Measurements from ENCODE around the gene DNAJC3.
"Not testable (repeated sequence)": the region's sequence is repeated elsewhere in the genome, so short reads cannot be mapped to it uniquely, and the experiment has no call there.

DNAJC3 gene

DNA sequence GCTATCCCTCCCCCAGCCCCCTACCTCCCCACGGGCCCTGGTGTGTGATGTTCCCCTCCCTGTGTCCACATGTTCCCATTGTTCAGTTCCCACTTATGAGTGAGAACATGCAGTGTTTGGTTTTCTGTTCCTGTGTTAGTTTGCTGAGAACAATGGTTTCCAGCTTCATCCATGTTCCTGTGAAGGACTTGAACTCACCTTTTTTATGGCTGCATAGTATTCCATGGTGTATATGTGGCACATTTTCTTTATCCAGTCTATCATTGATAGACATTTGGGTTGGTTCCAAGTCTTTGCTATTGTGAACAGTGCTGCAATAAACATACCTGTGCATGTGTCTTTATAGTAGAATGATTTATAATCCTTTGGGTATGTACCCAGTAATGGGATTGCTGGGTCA is 105.0 kb downstream of the DNAJC3 start:
- DNase-seq (ENCODE audit: low read depth) = not testable (repeated sequence)

DNA sequence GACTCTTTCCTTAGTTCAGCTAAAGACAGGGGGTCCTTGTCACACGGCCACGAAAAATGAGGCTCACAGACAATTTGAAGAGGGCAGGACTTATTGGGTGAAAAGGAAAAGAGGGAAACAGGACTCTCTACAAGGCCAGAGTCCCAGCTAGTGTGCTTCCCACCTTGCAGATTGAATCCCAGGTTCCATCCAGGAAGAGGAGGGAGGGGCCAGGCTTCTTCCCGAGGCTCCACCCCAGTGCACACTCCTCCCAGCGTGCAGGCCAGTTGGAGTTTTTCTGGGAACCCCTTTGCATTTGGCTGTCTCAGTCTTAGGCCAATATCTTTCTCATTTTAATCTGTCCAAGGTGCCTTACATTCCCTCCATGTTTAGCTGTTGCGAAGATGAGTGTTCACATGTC is 106.8 kb downstream of the DNAJC3 start:
- no peak for DNase-seq (ENCODE audit: low read depth)

DNA sequence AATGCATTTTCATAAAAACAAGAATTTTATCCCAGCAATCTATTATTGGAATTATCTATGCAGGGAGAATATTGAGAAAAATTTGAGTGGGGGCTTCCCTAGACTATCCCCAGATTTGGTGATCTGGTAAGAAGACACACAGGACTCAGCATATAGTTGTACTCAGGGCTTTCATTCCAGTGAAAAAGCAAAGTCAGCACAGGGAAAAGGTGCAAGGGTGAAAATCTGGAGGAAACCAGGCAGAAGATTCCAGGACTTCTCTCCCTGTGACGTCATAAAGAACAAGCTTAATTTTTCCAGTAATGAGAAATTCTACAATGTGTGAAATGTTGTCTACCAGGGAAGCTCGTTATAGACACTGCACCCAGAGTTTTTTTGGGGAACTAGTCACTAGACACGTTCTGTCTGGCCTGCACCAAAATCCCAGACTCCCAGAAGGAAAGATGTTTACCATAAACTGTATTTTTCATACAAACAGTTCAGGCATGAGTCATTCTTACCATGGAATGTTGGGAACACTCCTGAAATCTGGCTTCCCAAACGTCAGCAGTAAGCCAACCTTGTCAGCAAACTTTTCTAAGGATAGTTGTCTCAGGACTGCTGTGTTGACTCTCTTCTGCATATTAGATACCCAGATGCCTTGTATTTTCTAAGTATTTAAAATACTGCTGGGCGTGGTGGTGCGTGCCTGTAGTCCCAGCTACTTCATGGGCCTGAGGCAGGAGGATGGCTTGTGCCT is 107.4 kb downstream of the DNAJC3 start:
- no peak for DNase-seq (ENCODE audit: low read depth)

- DNase-seq (ENCODE audit: low read depth) = no peak
Observed at GRCh38 chr13:95784900-95785290, 108.0 kb downstream of the DNAJC3 start.

DNA sequence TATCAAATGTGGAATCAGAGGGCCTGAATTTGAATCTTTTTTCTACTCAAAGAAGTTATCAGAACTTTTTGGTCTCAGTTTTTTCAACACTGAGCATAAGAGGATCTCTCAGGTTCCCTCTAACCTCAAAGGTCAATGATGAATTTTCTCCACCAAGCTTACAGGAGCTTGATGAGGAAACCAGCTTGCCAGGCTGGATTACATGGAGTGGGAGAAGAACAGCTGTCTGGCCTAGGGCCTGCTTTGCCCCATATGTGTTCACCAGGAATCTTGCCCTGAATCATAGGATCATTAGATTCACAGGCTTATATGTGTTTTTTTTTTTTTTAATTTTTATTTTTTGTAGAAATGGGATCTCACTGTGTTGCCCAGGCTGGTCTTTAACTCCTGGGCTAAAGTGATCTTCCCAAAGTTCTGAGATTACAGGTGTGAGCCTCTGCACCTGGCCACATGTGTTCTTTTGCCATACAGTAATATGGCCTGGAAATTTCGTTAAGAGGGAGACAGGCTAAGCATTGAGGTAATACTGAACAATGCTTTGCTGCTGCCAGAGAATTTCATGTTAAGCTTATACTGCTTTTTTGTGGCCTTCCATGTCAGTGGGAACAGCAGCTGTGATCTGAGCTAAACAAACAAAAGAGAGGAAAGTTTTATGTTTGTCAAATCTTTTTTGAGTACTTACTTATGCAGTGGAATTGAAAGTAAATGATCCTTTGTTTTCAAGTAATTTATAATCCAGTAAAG is 110.6 kb downstream of the DNAJC3 start:
- no peak for DNase-seq (ENCODE audit: low read depth)

DNA sequence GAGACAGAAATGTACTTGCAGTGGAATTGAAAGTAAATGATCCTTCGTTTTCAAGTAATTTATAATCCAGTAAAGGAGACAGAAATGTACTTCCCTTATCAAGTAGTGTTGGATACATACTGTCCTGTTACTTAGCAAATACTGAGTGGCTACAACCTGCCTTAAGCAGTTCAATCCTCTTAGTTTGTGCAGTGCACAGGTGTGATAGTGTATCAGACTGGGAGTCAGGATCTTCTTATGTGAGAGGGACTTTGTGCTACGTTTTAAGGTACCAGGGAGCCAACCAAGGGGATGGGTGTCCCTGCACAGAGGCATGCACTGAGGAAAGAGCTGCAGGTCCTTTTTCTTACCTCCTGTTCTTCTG is 111.1 kb downstream of the DNAJC3 start:
- DNase-seq (ENCODE audit: low read depth) = no peak

- not testable (repeated sequence) for DNase-seq (ENCODE audit: low read depth)
Observed at GRCh38 chr13:95789315-95789714, 112.4 kb downstream of the DNAJC3 start.

GRCh38 chr13:95791084-95791722 is 114.3 kb downstream of the DNAJC3 start:
- no peak for DNase-seq (ENCODE audit: low read depth)

DNA sequence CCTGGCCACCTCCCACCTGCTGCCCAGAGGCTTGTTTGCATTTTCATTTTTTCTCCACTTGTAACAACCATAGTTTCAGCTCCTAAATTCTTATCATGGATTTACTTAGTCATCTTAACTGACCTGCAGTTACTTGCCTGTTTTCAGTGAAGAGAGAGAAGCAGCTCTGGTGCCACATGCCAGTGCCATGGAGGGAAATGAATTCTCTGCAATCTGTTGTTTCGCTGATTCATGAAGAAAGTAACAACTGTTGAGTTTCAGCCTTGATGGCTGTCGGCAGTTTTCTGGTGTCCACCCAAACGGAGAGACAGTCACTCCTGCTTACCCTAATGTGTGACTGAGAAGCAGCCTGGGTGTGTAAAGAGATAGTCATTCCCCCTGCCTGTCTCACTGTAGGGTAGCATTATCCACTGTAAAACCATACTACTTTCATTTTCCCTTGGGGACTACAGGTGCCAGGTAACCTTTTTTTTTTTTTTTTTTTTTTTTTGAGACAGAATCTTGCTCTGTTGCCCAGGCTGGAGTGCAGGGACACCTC is 116.1 kb downstream of the DNAJC3 start:
- DNase-seq (ENCODE audit: low read depth) = no peak

DNA sequence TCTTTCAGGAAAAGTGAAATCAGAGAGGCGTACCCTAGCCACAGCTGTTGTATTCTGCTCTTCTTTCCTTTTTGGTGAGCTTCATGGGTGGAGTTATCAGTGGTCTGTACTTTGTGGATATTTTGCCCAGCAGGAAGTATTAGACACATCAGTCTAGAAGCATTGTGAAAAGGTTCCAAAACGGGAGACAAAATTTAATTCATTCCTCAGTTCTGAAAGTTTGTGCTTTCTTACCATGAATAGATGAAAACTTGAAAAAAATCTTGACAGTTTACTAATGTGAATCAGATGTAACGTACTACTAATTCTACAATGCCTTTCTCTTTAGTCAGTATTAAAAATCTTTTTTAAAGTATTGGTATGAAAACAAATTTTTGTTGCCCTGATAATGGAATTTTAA is 116.8 kb downstream of the DNAJC3 start:
- DNase-seq (ENCODE audit: low read depth) = no peak

DNA sequence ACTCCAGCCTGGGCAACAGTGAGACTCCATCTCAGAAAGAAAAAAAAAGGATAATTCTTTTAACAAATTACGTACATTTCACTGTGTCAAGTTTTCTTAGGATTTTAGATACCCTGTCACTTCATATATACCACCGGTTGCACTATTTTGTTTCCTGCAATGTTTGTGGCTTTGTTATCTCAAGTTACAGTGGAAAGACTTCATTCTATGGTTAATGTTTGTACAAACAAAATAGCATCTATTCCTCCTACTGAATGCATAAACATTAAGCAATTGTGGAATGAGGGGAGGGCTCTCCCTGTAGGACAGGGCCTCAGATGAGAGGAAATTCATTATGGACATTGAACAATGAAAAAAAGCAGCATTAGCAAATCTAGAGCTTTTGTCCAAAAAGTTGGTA is 120.1 kb downstream of the DNAJC3 start:
- DNase-seq (ENCODE audit: low read depth) = no peak

DNA sequence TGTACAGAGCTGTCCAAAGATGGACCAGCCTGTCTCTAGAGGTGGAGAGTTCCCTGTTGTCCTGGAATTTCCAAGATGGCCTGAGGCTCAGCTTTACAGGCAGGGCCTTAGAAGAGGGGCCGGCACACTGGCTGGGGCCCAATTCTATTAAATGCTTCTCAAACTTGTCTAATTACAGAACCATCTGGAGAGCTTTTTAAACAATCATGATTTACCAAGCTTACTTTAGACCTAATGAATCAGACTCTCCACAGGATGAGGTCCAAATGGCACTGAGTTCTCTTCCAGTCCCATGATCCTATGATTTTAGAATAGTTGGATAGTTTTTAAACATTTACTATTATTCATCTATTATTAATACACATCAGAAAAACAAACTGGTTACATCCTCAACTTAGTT is 123.5 kb downstream of the DNAJC3 start:
- DNase-seq (ENCODE audit: low read depth) = no peak

GRCh38 chr13:95801825-95802224 is 124.9 kb downstream of the DNAJC3 start:
- no peak for DNase-seq (ENCODE audit: low read depth)

DNA sequence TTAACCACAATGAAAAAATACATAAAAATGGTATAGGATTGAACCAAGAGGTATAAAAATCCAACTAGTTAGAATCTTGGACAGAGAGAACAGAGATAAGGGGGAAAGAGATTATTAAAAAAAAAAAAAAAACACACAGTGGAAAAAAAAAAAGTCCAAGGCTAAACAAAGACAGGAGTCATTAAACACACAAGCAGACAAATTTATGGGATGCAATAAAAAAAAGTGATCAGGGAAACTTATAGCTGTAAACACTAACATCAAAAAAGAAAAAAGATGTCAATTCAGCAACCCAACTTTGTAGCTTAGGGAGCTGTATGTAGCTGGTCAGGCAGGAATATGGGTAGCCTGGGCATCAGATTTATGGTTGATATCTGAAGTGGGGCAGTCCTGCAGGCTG is 129.0 kb downstream of the DNAJC3 start:
- no peak for DNase-seq (ENCODE audit: low read depth)

DNA sequence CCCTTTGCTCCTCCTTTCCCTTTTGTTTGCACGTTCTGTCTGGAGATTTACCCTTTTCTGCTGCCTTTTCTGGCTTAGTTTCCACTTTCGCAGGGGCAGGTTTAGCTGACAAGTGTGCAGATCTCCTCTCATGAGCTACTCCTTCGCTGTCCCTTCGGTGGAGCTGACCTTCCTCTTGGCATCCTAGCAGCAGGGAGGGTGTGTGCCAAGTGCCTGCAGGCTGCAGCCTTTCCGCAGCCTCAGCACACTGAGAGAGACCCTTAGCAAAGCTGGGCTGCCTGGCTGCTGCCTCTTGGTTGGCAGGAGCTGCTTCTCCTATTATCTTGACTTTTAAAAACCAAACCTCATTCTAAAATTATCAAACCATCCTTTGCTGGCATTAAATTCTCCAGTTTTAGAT is 132.5 kb downstream of the DNAJC3 start:
- DNase-seq (ENCODE audit: low read depth) = no peak

- no peak for DNase-seq (ENCODE audit: low read depth)
Observed at GRCh38 chr13:95813139-95813538, 136.2 kb downstream of the DNAJC3 start.

DNA sequence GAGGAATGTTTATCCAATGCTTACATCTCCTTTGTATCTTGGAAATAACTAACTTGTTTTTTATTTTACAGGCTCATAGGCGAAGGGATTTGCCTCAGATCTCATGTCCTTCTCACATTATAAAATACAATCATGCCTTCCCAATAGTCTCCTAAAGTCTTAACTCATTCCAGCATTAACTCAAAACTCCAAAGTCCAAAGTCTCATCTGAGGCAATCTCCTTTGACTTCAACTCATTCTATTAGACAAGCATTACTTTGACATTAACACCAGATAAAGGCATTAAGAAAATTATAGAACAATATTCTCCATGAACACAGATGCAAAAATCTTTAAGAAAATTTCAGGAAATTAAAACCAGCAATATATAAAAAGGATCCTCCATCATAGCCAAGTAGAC is 137.6 kb downstream of the DNAJC3 start:
- no peak for DNase-seq (ENCODE audit: low read depth)

- no peak for DNase-seq (ENCODE audit: low read depth)
Observed at GRCh38 chr13:95822303-95822702, 145.4 kb downstream of the DNAJC3 start.

- no peak for DNase-seq (ENCODE audit: low read depth)
Observed at GRCh38 chr13:95833126-95833525, 156.2 kb downstream of the DNAJC3 start.

DNA sequence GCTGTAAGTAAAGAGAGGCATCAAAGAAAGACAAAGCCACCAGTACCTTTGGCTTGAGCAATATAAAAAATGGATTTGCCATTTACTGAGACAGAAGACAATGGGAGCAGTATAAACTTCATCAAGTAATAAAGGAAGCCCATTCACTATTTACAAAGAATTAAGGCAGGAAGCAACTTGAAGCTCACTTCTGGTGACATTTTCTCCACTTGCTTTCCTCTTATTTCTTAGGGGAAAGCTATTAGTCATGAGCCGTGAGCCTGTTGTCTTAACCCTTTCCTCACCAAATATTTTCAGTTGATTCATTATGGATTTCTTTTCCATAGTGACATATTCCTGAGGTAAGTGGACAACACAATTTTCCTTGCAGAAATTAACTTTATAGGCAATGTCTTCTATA is 156.8 kb downstream of the DNAJC3 start:
- no peak for DNase-seq (ENCODE audit: low read depth)

- peak; percentile 50 for DNase-seq (ENCODE audit: low read depth)
Observed at GRCh38 chr13:95834134-95834765, 157.3 kb downstream of the DNAJC3 start.

DNA sequence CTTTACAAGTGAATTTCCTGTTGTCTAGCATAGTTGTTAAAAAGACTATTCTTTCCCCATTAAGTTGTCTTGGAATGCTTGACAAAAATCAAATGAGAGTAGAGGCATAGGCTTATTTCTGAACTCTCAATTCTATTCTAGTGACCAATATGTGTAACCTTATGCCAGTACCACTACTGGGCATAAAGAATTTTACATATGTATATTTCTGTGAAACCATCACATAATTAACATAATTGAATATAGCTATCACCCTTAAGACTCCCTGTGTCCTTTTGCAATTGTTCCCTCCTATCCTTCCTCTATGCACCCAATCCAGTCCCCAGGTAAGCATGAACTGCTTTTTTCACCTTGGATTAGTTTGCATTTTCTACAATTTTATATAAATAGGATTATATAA is 165.0 kb downstream of the DNAJC3 start:
- no peak for DNase-seq (ENCODE audit: low read depth)

- DNase-seq (ENCODE audit: low read depth) = no peak
Observed at GRCh38 chr13:95842898-95843297, 166.0 kb downstream of the DNAJC3 start.

Data from activated T-cell treated with anti-CD3 and anti-CD28 coated beads for 1 hour (primary cell).